ENCODE results near the gene ZC3H12C.
"Not testable (repeated sequence)": the region's sequence is repeated elsewhere in the genome, so short reads cannot be mapped to it uniquely, and the experiment has no call there.

DNA sequence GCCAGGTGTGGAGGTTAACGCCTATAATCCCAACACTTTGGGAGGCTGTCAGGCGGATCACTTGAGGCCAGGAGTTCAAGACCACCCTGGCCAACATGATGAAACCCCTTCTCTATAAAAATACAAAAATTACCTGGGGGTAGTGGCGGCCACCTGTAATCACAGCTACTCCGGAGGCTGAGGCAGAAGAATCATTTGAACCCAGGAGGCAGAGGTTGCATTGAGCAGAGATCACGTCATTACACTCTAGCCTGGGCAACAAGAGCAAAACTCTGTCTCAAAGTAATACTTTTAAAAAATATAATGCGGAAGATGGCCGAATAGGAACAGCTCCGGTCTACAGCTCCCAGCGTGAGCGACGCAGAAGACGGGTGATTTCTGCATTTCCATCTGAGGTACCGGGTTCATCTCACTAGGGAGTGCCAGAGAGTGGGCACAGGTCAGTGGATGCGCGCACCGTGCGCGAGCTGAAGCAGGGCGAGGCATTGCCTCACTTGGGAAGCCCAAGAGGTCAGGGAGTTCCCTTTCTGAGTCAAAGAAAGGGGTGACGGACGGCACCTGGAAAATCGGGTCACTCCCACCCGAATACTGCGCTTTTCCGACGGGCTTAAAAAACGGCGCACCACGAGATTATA is 115.6 kb downstream of the ZC3H12C start:
- TF ChIP-seq GATAD2A (CRISPR knock-in tag; IDR thresholded peaks at IDR 0.05); CREB1 (IDR thresholded peaks at IDR 0.05); CREB1 (CRISPR knock-in tag; IDR thresholded peaks at IDR 0.05); ZNF251 (CRISPR knock-in tag; IDR thresholded peaks at IDR 0.05); NFYB (CRISPR knock-in tag; IDR thresholded peaks at IDR 0.05); POLR2A (IDR thresholded peaks at IDR 0.05; ENCODE audit: insufficient read depth in 1 of 2, low read depth in 2 of 2, low read length in 2 of 2); SETDB1 (CRISPR knock-in tag; IDR thresholded peaks at IDR 0.05; ENCODE audit: borderline replicate concordance); ATRX (CRISPR knock-in tag; IDR thresholded peaks at IDR 0.05; ENCODE audit: borderline replicate concordance); ZNF274 (CRISPR knock-in tag; IDR thresholded peaks at IDR 0.05); EZH2 (conservative IDR thresholded peaks at IDR 0.05; ENCODE audit: low read depth, low read length); NR1H2 (CRISPR knock-in tag; IDR thresholded peaks at IDR 0.05; ENCODE audit: borderline replicate concordance, low read depth): not testable (repeated sequence)
- TF ChIP-seq, protein P1, sequence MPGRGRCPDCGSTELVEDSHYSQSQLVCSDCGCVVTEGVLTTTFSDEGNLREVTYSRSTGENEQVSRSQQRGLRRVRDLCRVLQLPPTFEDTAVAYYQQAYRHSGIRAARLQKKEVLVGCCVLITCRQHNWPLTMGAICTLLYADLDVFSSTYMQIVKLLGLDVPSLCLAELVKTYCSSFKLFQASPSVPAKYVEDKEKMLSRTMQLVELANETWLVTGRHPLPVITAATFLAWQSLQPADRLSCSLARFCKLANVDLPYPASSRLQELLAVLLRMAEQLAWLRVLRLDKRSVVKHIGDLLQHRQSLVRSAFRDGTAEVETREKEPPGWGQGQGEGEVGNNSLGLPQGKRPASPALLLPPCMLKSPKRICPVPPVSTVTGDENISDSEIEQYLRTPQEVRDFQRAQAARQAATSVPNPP (CRISPR knock-in tag; IDR thresholded peaks at IDR 0.05), result not testable (repeated sequence)
- 0 out of 2 replicates have a peak, but pooled peaks have one; percentile 14 for TF ChIP-seq CTCF (CRISPR knock-in tag; IDR thresholded peaks at IDR 0.05)
